Activated B cell treated with CpG ODN at 0.5 μM for 24 hours (primary cell): ENCODE results near the gene HTR6. TPM values are rescaled to one million over a fixed set of nuclear protein-coding genes. Genes with fewer than 3 reads are reported as not detected.
"Not testable (repeated sequence)": the region's sequence is repeated elsewhere in the genome, so short reads cannot be mapped to it uniquely, and the experiment has no call there.

Experiments
- ATAC-seq: fragments of 200-7000 bp; cut with Tn5 transposase; one replicate; pipeline ENCODE4 v1.10.0; 2021; ENCODE audit warnings: low read depth, mild to moderate bottlenecking, moderate library complexity
- CTCF ChIA-PET: fragments of 350-600 bp; sonication (Branson Sonifier 250); formaldehyde crosslinking; loops from one replicate; lab custom pipeline; 2021; ENCODE audit warnings: antibody characterized with exemption; lab: Charles Lee
- POLR2A ChIA-PET: fragments of 350-600 bp; sonication (Branson Sonifier 250); formaldehyde crosslinking; loops from one replicate; lab custom pipeline; 2021; ENCODE audit warnings: antibody characterized with exemption; lab: Charles Lee
- DNase-seq: peaks from one replicate; pipeline ENCODE4 v3.0.0; 2022
- H3K27ac Mint-ChIP-seq: one replicate; pipeline ENCODE4 v1.8.0; 2020; ENCODE audit warnings: mixed read lengths
- H3K27me3 Mint-ChIP-seq: one replicate; pipeline ENCODE4 v1.8.0; 2021; ENCODE audit warnings: mixed read lengths
- H3K36me3 Mint-ChIP-seq: one replicate; pipeline ENCODE4 v1.8.0; 2021; ENCODE audit warnings: low read depth, mixed read lengths
- H3K4me1 Mint-ChIP-seq: one replicate; pipeline ENCODE4 v1.8.0; 2021; ENCODE audit warnings: mixed read lengths
- H3K4me3 Mint-ChIP-seq: one replicate; pipeline ENCODE4 v1.8.0; 2020; ENCODE audit warnings: mild to moderate bottlenecking, mixed read lengths
- H3K9me3 Mint-ChIP-seq: one replicate; pipeline ENCODE4 v1.8.0; 2020; ENCODE audit warnings: mixed read lengths
- CTCF ChIP-seq: fragments of 200-600 bp; IDR thresholded peaks from one replicate; pipeline ENCODE4 v1.8.0; 2022; ENCODE audit warnings: antibody characterized with exemption, mild to moderate bottlenecking
- intact Hi-C: fragments of 100-400 bp; cut with micrococcal nuclease; formaldehyde crosslinking; loops from one replicate; pipeline ENCODE4 v1.15.1; 2024
- total RNA-seq: library from RNA; stranded (reverse); gene quantifications from 2 replicates; pipeline ENCODE4 v1.2.3, GENCODE V29; 2022

The HTR6 gene
- total RNA-seq, 1 donor from 2014 or later = not detected

- no peak for TF ChIP-seq CTCF
- POLR2A ChIA-PET = no interaction called here
Measured at GRCh38 chr1:19637606-19638005, 27.1 kb upstream of the HTR6 start.

GRCh38 chr1:19639228-19639627 is 25.4 kb upstream of the HTR6 start:
- H3K27ac Mint-ChIP-seq, CTCF ChIA-PET, H3K9me3 Mint-ChIP-seq, POLR2A ChIA-PET, ATAC-seq, DNase-seq, intact Hi-C loops, H3K4me1 Mint-ChIP-seq, H3K4me3 Mint-ChIP-seq, H3K36me3 Mint-ChIP-seq: not testable (repeated sequence)
- H3K27me3 Mint-ChIP-seq = peaks cover 28% of the 10 kb centered on the region

More at GRCh38 chr1:19637606-19638005, 27.1 kb upstream of the HTR6 start:
- Mint-ChIP-seq H3K4me1 (no peaks in the 10 kb centered on the region), H3K4me3 (no peak overlapping the region), H3K27me3 (peaks cover 17% of the 10 kb centered on the region), H3K27ac (no peak overlapping the region), H3K9me3 (no peaks in the 10 kb centered on the region), H3K36me3 (no peaks in the 10 kb centered on the region)
- no peak for DNase-seq
- intact Hi-C loops = no loop called here
- ATAC-seq = no peak
- CTCF ChIA-PET = no interaction called here

- Mint-ChIP-seq H3K36me3 (no peaks in the 10 kb centered on the region), H3K27ac (no peak overlapping the region), H3K9me3 (no peaks in the 10 kb centered on the region), H3K27me3 (peaks cover 31% of the 10 kb centered on the region), H3K4me3 (no peak overlapping the region), H3K4me1 (peaks cover 10% of the 10 kb centered on the region)
- ChIA-PET POLR2A (no interaction called here), CTCF (no interaction called here)
- ATAC-seq = no peak
- DNase-seq = no peak
- intact Hi-C loops = no loop called here
- no peak for TF ChIP-seq CTCF
Measured at GRCh38 chr1:19639999-19640362, 24.7 kb upstream of the HTR6 start.

GRCh38 chr1:19640363-19641316 is 24.0 kb upstream of the HTR6 start:
- Mint-ChIP-seq H3K9me3 (no peaks in the 10 kb centered on the region), H3K36me3 (no peaks in the 10 kb centered on the region), H3K27me3 (peaks cover 32% of the 10 kb centered on the region), H3K4me3 (no peak overlapping the region), H3K4me1 (peaks cover 10% of the 10 kb centered on the region), H3K27ac (no peak overlapping the region)
- ChIA-PET CTCF (interaction anchor here (1.4 kb wide), 1 partner anchor 21 kb away, joined by 4 read pairs; no protein-coding TSS in a partner anchor), POLR2A (no interaction called here)
- ATAC-seq (no peak), DNase-seq (no peak)
- no peak for TF ChIP-seq CTCF
- intact Hi-C loops = no loop called here

- ChIA-PET CTCF (no interaction called here), POLR2A (interaction anchor here (0.6 kb wide), 1 partner anchor 11 kb away, joined by 4 read pairs; no protein-coding TSS in a partner anchor)
- Mint-ChIP-seq H3K27me3 (peaks cover 50% of the 10 kb centered on the region), H3K36me3 (no peaks in the 10 kb centered on the region), H3K9me3 (no peaks in the 10 kb centered on the region), H3K27ac (no peak overlapping the region), H3K4me3 (peak overlapping the region; percentile 79), H3K4me1 (peaks cover 12% of the 10 kb centered on the region)
- no peak for ATAC-seq
- TF ChIP-seq CTCF = no peak
- intact Hi-C loops = no loop called here
- DNase-seq = no peak
Measured at GRCh38 chr1:19643121-19643520, 21.6 kb upstream of the HTR6 start.
